GM13976 (cell line): ENCODE results near the gene DNM2.

Experiments
- DNase-seq: peaks from one replicate; pipeline ENCODE4 v3.0.0; 2012; ENCODE audit warnings: low spot score
- in situ Hi-C: fragments of 300-500 bp; cut with MboI; formaldehyde crosslinking; loops from one replicate; pipeline ENCODE4 v1.12.0; 2022; ENCODE audit warnings: low sequenced_read_pairs, mixed read lengths, inconsistent platforms; ENCODE audit not compliant: unreplicated experiment
- TF ChIP-seq, protein P1 (sequence below): IDR thresholded peaks from 2 replicates; pipeline ENCODE4 v1.5.1; 2012; ENCODE audit warnings: borderline replicate concordance, mild to moderate bottlenecking; ENCODE audit not compliant: insufficient read depth; ENCODE audit errors: extremely low read depth, missing control alignments, control extremely low read depth

Gene DNM2

DNA sequence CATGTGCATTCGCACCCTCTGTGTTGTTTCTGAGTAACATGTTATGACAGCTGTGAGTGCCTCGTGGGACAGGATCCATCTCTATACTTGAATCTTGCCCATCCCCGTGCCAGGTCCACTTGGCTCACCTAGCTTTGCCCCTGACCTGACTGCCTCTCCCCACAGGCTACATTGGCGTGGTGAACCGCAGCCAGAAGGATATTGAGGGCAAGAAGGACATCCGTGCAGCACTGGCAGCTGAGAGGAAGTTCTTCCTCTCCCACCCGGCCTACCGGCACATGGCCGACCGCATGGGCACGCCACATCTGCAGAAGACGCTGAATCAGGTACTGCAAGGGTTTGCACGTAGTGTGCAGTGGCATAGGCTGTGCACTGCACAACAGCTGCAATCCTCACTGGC lies 64.9 kb downstream of the DNM2 start:
- in situ Hi-C loops = no loop called here
- TF ChIP-seq, protein P1, sequence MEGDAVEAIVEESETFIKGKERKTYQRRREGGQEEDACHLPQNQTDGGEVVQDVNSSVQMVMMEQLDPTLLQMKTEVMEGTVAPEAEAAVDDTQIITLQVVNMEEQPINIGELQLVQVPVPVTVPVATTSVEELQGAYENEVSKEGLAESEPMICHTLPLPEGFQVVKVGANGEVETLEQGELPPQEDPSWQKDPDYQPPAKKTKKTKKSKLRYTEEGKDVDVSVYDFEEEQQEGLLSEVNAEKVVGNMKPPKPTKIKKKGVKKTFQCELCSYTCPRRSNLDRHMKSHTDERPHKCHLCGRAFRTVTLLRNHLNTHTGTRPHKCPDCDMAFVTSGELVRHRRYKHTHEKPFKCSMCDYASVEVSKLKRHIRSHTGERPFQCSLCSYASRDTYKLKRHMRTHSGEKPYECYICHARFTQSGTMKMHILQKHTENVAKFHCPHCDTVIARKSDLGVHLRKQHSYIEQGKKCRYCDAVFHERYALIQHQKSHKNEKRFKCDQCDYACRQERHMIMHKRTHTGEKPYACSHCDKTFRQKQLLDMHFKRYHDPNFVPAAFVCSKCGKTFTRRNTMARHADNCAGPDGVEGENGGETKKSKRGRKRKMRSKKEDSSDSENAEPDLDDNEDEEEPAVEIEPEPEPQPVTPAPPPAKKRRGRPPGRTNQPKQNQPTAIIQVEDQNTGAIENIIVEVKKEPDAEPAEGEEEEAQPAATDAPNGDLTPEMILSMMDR = no peak
- no peak for DNase-seq

DNA sequence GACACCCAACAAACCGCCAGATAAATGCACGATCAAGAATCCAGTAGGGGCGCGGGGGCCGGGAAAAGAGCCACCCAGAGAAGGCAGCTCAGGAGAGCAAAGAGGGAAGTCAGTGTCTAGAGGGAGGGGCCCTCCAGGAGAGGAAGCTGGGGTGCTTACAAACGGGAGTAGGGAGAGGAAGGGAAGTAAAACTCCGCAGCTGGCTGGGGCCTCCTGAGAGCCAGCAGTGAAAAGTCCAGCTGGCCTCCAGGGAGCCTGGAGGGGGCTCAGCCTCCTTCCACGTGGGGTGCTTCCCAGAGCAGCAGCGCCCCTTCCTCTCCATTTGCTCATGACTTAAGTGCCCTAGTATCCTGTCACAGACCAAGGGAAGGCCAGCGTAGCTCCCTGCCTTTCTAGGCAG lies 66.4 kb downstream of the DNM2 start:
- DNase-seq = no peak
- TF ChIP-seq, protein P1 = no peak
- in situ Hi-C loops = no loop called here

DNA sequence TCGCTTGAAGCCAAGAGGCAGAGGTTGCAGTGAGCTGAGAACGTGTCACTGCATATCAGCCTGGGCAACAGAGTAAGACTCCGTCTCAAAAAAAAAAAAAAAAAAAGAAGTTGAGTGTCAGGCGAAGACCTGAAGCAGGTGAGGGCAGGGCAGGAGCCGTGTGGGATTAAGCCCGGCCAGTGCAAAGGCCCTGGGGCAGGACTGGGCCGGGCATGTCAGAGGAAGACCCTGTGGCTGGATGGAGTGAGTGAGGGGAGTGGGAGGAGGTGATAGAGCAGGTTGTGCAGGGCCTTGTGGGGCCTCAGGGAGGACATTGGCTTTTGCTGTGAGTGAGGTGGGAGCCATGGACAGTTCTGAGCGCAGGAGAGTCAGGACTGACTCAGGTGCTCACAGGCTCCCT lies 70.3 kb downstream of the DNM2 start:
- TF ChIP-seq, protein P1 = no peak
- no peak for DNase-seq
- in situ Hi-C loops = no loop called here

DNA sequence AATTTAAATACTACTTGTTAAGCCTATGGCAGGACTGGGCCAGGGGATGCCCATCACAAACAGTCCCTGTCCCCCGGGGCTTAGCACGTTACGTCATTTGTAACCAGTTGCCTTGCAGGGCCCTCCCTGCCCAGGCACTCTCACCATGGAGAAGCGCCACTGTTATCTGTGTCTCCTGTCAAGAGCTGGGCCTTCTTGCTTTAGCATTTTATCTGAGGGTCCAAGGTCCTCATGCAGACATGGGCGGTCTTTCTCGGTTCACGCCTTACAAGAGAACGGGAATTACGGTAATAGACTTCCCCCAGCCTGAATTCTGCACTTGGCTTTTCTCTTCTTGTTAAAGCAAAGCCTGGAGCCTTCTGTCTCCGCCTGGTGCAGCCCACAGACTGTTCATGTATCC lies 72.0 kb downstream of the DNM2 start:
- in situ Hi-C loops = no loop called here
- TF ChIP-seq, protein P1 = no peak
- DNase-seq = no peak

DNA sequence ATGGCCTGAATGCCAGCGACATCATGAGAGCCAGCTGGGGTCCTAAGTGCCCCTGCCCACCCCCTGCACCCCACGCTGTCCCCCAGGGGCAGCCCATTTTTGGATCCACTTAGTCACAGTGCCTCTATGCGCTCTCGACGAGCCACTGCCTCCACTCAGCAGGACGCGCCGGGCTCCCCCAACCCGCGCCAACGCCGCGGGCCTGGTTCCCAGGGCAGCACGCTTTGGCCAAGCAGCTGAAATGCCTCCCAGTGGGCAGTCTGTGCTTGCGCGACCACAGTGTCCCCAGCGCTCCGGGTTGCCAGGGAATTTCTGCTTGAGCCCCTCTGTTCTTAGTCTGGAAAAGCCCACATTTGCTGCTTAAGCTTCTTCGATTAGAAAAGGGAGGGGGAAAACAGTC lies 78.8 kb downstream of the DNM2 start:
- in situ Hi-C loops = no loop called here
- DNase-seq = no peak
- TF ChIP-seq, protein P1 = no peak

DNA sequence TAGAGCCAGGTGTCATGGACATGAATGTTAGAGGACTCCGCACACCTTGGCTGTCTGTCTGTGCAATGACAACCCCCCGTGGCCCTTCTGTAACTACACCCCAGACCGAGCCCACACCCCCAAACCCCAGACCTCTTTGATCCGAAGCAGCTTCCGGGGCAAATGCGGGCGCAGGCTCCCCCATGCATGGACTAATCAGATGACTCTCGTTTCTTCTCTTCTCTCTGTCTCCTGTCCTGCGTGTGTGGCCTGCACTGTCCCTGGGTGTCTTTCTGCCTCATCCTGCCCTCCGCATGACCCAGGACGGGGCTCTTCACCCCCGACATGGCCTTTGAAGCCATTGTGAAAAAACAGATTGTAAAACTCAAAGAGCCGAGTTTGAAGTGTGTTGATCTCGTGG lies 79.2 kb downstream of the DNM2 start:
- no peak for DNase-seq
- TF ChIP-seq, protein P1 = no peak
- in situ Hi-C loops = no loop called here
